Endodermal cell (in vitro differentiated cells): ENCODE results near the gene PRKD2. TPM values are rescaled to one million over a fixed set of nuclear protein-coding genes. Genes with fewer than 3 reads are reported as not detected.
A peak's percentile ranks its signal among the peaks of the same experiment; 100 is the strongest.

Source experiments
- DNase-seq: peaks from one replicate; pipeline ENCODE4 v3.0.0-alpha.2; 2017
- H3K27ac ChIP-seq: 2 replicates; pipeline ENCODE4 v1.5.1; 2013; ENCODE audit warnings: mild to moderate bottlenecking, low read depth, low read length, moderate library complexity
- H3K27me3 ChIP-seq: 2 replicates; pipeline ENCODE4 v1.6.1; 2013; ENCODE audit warnings: mild to moderate bottlenecking, low read length, moderate library complexity; ENCODE audit not compliant: insufficient read depth, control insufficient read depth, poor library complexity, severe bottlenecking
- H3K36me3 ChIP-seq: 2 replicates; pipeline ENCODE4 v1.7.0; 2013; ENCODE audit warnings: mild to moderate bottlenecking, low read length, moderate library complexity; ENCODE audit not compliant: control insufficient read depth, insufficient read depth
- H3K4me1 ChIP-seq: one replicate; pipeline ENCODE4 v1.7.0; 2013; ENCODE audit warnings: low read length; ENCODE audit not compliant: control insufficient read depth, insufficient read depth
- H3K4me3 ChIP-seq: 2 replicates; pipeline ENCODE4 v1.5.1; 2013; ENCODE audit warnings: mild to moderate bottlenecking, low read length, moderate library complexity
- H3K9ac ChIP-seq: 2 replicates; pipeline ENCODE4 v1.6.1; 2013; ENCODE audit warnings: mild to moderate bottlenecking, low read length, moderate library complexity; ENCODE audit not compliant: poor library complexity, severe bottlenecking; ENCODE audit errors: extremely low read depth
- H3K9me3 ChIP-seq: 2 replicates; pipeline ENCODE4 v1.6.1; 2013; ENCODE audit warnings: mild to moderate bottlenecking, low read length, moderate library complexity; ENCODE audit not compliant: control insufficient read depth
- H3K27ac Mint-ChIP-seq: 2 replicates; pipeline ENCODE4 v1.8.0; 2020; ENCODE audit warnings: mixed read lengths
- H3K27me3 Mint-ChIP-seq: 2 replicates; pipeline ENCODE4 v1.8.0; 2021; ENCODE audit warnings: mild to moderate bottlenecking, mixed read lengths; ENCODE audit not compliant: insufficient read depth
- H3K36me3 Mint-ChIP-seq: 2 replicates; pipeline ENCODE4 v1.8.0; 2020; ENCODE audit warnings: low read depth, mixed read lengths
- H3K4me1 Mint-ChIP-seq: 2 replicates; pipeline ENCODE4 v1.8.0; 2020; ENCODE audit warnings: mixed read lengths
- H3K4me3 Mint-ChIP-seq: 2 replicates; pipeline ENCODE4 v1.8.0; 2020; ENCODE audit warnings: mild to moderate bottlenecking, moderate library complexity, mixed read lengths
- H3K9me3 Mint-ChIP-seq: 2 replicates; pipeline ENCODE4 v1.8.0; 2020; ENCODE audit warnings: mild to moderate bottlenecking, mixed read lengths
- WGBS, 2 experiments: methylation state at CpG; one replicate each; pipeline versions ENCODE4 v1.1.5 to v1.1.7; 2013; ENCODE audit warnings: missing lambda C conversion rate in 2 of 2, mixed read lengths in 1 of 2; ENCODE audit not compliant: insufficient coverage in 1 of 2, insufficient read length in 1 of 2; 5-methylcytosine and 5-hydroxymethylcytosine counted together
- total RNA-seq, 2 donors: library from RNA; stranded (reverse); fragmentation: NEBNext Ultra II Directional in 1 of 2; extraction: Animal tissue kit (Norgen Biotek cat#: 25700) in 1 of 2; gene quantifications; 2 replicates in 1 of 2; 3 replicates in 1 of 2; pipeline ENCODE4 v1.2.1, GENCODE V29; 2021
- TF ChIP-seq, protein P1 (sequence below): fragments of 200-600 bp; sonication (generic); conservative IDR thresholded peaks from 2 replicates; pipeline ENCODE4 v1.5.0; 2021; ENCODE audit warnings: antibody characterized with exemption, mild to moderate bottlenecking

PRKD2 gene
- total RNA-seq, 2 donors from 2014 or later = 80.5 to 90.8 TPM

GRCh38 chr19:46736531-46737297, 19.8 kb upstream of the PRKD2 start:
- Mint-ChIP-seq H3K4me3 (no peak overlapping the region), H3K4me1 (peaks cover 8% of the 10 kb centered on the region), H3K27ac (no peak overlapping the region), H3K36me3 (peaks cover 61% of the 10 kb centered on the region), H3K27me3 (no peaks in the 10 kb centered on the region), H3K9me3 (no peaks in the 10 kb centered on the region)
- H3K4me3 ChIP-seq = no peak overlapping the region
- no peak overlapping the region for H3K9ac ChIP-seq
- no peaks in the 10 kb centered on the region for H3K4me1 ChIP-seq
- H3K27me3 ChIP-seq = no peaks in the 10 kb centered on the region
- 93 to 96% methylated on average over 9 to 22 of the region's 22 CpGs for WGBS, 2 experiments
- TF ChIP-seq, protein P1, sequence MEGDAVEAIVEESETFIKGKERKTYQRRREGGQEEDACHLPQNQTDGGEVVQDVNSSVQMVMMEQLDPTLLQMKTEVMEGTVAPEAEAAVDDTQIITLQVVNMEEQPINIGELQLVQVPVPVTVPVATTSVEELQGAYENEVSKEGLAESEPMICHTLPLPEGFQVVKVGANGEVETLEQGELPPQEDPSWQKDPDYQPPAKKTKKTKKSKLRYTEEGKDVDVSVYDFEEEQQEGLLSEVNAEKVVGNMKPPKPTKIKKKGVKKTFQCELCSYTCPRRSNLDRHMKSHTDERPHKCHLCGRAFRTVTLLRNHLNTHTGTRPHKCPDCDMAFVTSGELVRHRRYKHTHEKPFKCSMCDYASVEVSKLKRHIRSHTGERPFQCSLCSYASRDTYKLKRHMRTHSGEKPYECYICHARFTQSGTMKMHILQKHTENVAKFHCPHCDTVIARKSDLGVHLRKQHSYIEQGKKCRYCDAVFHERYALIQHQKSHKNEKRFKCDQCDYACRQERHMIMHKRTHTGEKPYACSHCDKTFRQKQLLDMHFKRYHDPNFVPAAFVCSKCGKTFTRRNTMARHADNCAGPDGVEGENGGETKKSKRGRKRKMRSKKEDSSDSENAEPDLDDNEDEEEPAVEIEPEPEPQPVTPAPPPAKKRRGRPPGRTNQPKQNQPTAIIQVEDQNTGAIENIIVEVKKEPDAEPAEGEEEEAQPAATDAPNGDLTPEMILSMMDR = no peak
- no peak overlapping the region for H3K27ac ChIP-seq
- H3K36me3 ChIP-seq = peaks cover 60% of the 10 kb centered on the region
- H3K9me3 ChIP-seq = no peaks in the 10 kb centered on the region
- no peak for DNase-seq

- no peak for DNase-seq
- Mint-ChIP-seq H3K9me3 (no peaks in the 10 kb centered on the region), H3K36me3 (peaks cover 70% of the 10 kb centered on the region), H3K4me3 (no peak overlapping the region), H3K27ac (peak overlapping the region; percentile 62), H3K4me1 (no peaks in the 10 kb centered on the region), H3K27me3 (no peaks in the 10 kb centered on the region)
- 93 to 97% methylated on average over 6 to 11 of the region's 11 CpGs for WGBS, 2 experiments
- Histone ChIP-seq H3K27me3 (no peaks in the 10 kb centered on the region), H3K9me3 (no peaks in the 10 kb centered on the region), H3K4me3 (no peak overlapping the region), H3K36me3 (peaks cover 70% of the 10 kb centered on the region), H3K27ac (no peak overlapping the region), H3K9ac (no peak overlapping the region), H3K4me1 (no peaks in the 10 kb centered on the region)
- TF ChIP-seq, protein P1 = no peak
Observed at GRCh38 chr19:46733690-46734292, 16.9 kb upstream of the PRKD2 start.

- H3K36me3 ChIP-seq = peaks cover 69% of the 10 kb centered on the region
- H3K9ac ChIP-seq = no peak overlapping the region
- no peak for DNase-seq
- Mint-ChIP-seq H3K27me3 (no peaks in the 10 kb centered on the region), H3K4me1 (no peaks in the 10 kb centered on the region), H3K27ac (no peak overlapping the region), H3K4me3 (no peak overlapping the region), H3K36me3 (peaks cover 74% of the 10 kb centered on the region), H3K9me3 (no peaks in the 10 kb centered on the region)
- H3K9me3 ChIP-seq = no peaks in the 10 kb centered on the region
- WGBS, 2 experiments = 94 to 95% methylated on average over 20 to 23 of the region's 23 CpGs
- TF ChIP-seq, protein P1 = no peak
- no peak overlapping the region for H3K4me3 ChIP-seq
- no peaks in the 10 kb centered on the region for H3K27me3 ChIP-seq
- H3K4me1 ChIP-seq = no peaks in the 10 kb centered on the region
- no peak overlapping the region for H3K27ac ChIP-seq
Observed at GRCh38 chr19:46732966-46733689, 16.2 kb upstream of the PRKD2 start.
